NCI-H2029 treated with DMSO at 0.1 percent for 48 hours (cell line): ENCODE measurements around the gene COPG1.

Source experiments
- DNase-seq: peaks from one replicate; lab custom pipeline; 2025; lab: John Stamatoyannopoulos, UW

The COPG1 gene

GRCh38 chr3:129314386-129315222 is 65.2 kb downstream of the COPG1 start:
- DNase-seq = peak; percentile 58

GRCh38 chr3:129315223-129315997 is 66.0 kb downstream of the COPG1 start:
- DNase-seq = no peak

GRCh38 chr3:129315998-129316247 is 66.5 kb downstream of the COPG1 start:
- DNase-seq = no peak

DNA sequence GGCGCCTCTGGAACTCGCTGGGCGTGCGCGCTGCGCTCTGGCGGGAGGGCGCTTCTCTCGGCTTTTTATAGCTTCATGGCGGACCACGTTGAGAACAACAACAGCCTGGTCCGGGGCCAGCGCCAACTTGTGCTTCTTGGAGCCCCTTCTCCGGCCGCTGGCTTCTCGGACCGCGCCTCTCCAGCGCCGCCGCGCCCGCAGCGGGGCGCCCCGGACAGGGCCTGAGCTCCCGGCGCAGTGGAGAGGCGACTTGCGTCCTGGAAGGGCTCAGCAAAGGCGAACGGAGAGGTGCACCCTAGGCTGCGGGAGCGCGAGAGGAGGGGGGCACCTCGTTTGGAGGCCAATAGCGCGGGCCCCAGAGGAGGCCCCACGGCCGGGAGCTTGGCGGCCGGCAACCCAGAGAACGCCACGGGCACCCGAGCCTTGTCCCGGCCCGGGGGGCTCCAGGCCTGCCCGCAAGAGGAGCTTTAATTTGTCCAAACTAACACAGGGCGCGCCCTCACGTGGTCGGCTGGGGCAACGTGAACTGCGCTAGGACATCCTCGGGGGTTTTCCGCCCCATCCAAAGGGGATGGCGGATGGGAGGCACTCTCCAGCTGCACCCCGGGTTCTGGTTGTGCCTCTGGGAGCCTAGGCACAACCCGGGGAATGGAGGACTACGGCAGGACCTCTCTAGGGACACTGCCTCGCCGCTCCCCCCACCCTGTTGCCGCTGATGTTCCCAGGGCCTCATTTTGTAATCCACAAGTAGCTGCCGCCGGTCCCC is 67.0 kb downstream of the COPG1 start:
- DNase-seq = no peak

DNA sequence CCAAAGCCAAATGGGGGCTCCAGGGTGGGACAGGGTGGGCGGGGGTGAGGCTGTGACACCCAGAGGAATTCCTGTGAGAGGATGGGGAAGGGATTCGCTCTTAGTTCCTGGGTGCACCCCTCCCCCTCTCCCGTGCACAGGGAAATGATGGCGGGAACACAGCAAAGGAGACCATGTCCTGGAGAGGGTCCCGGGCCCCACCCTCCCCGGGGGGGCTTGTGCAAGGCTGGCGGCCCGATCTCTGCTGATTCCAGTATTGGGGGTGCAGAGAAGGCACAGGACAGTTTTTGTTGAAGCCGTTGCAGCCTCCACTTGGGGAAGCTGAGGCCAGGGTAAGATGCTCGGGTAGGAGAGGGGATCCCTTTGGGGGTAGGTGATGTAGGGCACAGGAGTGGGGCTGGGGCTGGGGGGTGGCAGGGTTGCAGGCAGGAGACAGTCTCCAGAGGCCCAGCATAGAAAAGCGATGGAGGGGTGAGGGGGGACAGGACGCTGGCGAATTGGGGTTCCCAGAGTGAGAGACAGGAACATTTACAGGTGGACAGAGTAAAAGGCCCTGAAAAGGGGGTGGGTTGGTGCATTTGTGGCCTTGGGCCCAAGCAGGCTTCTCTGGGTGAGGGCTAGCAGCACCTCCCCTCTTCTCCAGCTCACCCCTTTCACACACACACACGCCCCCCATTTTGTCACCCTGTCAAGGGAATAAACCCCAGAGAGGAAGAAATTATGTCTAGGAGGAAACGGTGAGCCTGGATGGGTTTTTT is 67.8 kb downstream of the COPG1 start:
- no peak for DNase-seq

DNA sequence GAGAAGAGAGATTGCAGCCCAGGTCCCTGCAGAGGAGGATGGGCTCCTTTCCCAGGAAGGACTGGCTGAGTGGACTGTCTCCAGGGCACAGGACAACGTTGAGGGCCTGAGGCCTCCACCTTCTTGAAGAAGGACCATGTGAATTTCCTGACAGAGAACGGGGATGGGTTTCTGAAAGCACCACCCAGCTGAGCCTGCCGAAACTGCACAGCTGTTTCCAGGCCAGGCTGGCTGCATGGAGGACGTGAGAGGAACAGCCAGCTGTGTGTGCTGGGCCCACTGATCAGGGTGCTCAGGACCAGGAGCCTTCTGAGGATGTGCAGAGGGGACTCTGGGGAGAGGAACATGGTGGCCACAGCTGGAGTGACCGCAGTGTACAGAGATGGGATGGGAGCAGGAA is 68.4 kb downstream of the COPG1 start:
- DNase-seq = no peak

DNA sequence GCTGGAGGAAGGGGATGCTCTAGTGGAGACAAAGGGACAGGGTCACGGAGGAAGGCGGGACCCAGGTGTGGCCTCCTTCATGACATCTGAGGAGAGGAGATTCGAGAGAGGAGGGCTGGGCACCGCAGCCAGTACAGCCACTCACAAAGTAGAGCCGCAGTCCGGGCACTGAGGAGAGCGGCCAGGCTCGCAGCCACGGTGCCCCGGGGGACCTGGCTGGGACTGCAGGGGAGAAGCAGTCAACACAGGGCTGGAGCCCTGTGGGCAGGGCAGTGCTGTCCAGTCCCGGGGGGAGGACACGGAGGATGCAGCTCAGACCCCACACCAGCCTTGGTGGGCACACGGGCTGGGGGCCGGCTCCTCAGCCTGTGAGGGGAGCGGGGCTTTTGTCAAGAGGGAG is 69.5 kb downstream of the COPG1 start:
- no peak for DNase-seq

DNA sequence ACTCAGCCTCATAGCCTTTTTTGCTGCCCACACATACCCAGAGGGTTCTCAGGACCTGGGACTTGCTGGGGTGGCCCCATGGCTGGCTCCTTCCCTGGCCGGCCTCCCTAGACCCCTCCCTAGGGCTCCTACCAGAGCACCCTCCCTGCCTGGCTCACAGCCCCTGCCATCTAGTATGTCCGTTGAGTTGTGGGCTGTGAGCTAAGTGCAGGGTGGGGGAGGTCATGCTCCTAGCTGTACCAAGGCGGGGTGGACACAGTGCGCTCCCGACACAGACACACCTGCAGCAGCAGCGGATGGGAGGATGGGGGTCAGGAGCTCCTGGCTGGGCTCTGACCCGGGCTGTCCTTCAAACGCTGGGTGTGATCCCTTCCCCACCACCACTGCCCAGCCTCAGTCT is 70.9 kb downstream of the COPG1 start:
- DNase-seq = no peak

GRCh38 chr3:129320825-129321487 is 71.5 kb downstream of the COPG1 start:
- DNase-seq = no peak

- DNase-seq = no peak
These were observed 72.5 kb downstream of the COPG1 start for GRCh38 chr3:129321887-129322286.

DNA sequence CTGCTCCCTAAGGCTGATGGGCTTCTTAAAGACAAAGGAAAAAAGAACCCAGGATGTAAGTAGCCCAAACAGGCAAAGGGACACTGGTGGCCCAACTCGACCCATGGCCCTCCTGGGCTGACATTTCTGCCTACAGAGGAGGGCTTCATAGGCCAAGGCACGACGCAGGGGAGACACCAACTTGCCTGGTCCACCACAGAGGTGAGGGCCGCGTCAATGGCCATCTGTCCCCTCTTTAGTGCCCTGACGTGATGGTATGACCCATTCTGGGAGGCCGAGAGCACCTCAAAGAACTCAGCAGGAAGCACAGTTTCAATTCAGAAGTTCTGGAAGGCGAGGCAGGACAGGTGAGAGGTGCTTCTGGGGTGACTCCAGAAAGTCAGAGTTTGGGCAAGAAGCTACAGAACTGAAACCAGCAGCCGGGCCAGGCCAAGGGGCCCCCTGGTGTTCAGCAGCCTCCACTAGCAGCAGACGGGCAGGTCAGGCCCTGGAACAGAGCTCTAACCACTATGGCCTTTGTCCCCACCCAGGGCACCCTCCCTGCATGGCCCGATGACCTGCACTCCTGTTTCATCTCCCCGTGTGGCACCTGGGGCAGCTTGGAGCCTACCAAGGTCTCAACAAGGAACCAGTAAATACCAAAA is 74.4 kb downstream of the COPG1 start:
- DNase-seq = no peak

- DNase-seq = no peak
These were observed 75.4 kb downstream of the COPG1 start for GRCh38 chr3:129324855-129325254.

GRCh38 chr3:129325383-129325782 is 76.0 kb downstream of the COPG1 start:
- DNase-seq = no peak

GRCh38 chr3:129326138-129326537 is 76.7 kb downstream of the COPG1 start:
- no peak for DNase-seq

- DNase-seq = no peak
These were observed 77.2 kb downstream of the COPG1 start for GRCh38 chr3:129326595-129326994.
